NCI-H128 (cell line): ENCODE data around the gene ZHX3.
"Not testable (repeated sequence)": the region's sequence is repeated elsewhere in the genome, so short reads cannot be mapped to it uniquely, and the experiment has no call there.

Experiments
- DNase-seq: peaks from one replicate; lab custom pipeline; 2025; ENCODE audit not compliant: unreplicated experiment; lab: John Stamatoyannopoulos, UW

ZHX3 gene

DNA sequence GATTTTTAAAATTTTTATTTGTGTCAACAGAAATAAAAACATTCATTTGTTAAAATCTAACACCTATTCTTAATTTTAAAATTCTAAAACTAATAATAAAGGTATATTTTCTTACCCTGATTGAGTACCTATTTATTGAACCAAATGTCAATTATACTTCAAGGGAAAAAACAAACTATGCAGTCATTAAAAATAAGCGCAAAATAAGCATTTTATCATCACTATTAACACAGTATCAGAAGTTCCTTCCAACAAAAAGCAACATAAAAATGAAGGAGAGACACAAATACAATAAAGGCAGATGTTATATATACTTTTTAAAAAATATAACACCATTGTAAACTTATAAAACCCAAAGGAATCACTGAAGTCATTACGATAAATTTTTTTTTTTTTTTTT lies 52.7 kb downstream of the ZHX3 start:
- no peak for DNase-seq

DNA sequence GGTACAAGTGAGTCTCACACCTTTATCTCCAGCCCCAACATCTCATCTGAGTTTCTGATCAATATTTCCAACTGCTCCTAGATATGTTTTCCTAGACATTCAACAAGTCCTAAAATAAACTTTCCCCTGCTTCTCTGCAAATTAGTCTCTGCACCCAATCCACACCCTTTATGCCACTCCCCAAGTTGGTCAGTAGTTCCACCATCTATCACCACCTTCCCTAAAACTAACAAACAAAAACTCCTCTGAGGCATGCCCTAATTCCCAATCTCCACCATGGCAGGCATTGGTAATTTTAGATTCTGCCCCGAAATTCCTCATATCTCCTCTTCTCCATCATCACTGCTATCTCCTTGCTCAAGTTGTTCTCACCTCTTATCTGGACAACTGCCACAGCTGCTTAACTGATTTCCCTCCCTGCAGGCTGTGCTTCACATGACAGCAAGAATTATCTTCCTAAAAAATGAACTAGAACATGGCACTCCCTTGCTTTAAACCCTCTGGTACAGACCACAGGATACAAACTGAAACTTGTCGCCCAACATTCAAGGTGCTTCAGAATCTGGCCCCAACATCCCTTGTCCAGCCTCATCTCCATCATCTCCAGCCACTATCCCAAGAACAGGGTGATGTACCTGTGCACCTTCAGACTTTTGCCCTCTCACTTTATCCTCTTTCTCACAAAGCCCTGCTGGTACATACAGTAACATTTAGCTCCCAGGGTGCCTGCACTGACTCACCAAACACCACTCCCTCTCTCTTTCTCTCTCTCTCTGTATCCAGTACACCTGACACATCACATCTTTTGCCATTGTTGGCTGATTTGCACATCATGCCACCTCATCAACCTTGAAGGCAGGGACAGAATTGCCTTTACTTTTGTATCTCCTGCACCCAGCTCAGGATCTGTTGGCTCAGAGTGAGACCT lies 55.5 kb downstream of the ZHX3 start:
- DNase-seq = no peak

DNA sequence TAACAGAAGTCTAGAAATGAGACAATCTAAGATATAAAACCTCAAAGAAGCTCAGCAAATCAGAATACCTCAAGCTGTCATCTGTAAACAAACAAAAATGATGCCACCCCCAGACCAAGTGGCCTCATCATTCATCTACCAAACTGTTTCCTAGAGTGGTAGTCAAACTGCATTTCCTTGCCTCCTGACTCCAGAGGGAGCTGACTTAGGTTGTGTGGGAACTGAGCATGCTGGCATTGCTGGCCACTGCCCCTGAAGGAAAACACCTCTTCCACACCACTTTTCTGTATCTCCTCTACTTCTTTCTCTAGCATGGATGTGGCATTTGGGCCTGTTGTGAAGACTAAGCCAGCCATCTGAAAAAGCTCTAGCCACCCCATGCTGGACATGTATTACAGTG lies 56.3 kb downstream of the ZHX3 start:
- DNase-seq = no peak

DNA sequence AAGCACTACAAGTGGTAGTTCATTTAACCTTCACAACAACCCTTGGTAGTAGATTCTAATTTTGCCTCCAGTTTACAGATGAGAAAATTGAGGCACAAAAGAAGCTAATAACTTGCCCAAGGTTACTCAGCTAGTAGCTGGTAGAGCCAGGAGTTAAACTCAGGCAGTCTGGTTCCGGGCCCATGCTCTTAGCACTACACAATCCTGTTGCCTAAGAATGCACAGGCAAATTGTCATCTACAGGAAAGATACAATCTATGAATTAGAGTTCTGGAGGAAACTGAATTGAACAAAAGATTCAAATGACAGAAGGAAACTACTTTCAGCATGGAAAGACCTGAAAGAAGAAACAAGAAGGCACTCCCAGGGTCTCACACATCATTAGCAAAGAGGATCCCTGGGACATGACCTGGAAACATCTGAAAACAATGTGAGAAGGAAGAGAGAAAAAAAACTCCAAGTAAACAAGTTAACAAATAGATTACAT lies 56.8 kb downstream of the ZHX3 start:
- DNase-seq = no peak

DNA sequence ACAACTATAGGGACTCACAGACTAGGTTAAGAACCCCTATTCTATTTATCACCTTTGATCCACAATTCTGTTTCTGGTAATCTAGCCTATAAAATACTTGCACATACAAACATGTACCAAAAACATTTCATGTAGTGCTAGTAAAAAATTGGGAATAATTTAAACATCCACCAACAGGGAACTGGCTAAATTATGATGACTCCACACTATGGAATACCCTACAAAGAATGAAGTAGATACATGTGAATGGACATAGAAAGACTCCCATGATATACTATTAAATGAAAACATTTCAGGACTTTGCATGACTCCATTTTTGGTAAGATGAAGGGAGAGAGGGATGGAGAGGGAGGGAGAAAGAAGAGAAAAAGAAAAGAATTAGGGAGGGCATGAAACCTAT lies 58.2 kb downstream of the ZHX3 start:
- no peak for DNase-seq

DNA sequence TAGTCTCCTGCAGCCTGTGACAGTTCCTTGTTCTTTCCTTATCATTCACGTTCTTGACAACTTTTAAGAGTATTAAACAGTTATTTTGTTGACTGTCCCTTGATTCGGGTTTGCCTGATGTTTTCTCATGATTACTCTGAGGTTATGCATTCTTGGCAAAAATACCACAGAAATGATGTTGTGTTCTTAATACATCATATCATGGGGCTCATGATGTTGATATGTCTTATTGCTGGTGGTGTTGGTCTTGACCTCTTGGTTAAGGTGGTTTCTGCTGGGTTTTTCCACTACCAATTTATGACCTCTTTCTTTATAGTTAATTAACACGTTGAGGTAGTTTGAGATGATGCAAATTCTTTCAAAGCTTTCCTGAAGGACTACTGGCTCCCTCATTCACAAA lies 59.1 kb downstream of the ZHX3 start:
- no peak for DNase-seq

DNA sequence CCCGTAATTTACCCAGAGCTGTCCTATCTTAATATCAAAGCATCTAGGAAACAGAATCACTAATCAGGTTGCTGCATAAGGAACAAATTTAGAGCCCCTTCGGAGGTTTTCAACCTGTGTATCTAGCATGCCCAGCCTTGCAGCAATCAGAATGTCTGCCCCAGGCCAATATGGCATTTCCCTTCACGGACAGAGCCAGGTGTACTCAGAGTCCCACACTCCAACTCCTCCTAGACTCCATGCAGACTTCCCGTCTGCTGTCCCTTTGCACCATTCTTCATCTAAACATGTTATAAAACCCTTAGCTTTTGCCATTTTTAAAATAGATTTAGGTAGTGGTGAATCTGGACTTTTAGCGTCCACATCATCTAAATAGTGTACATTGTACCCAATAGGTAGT lies 61.0 kb downstream of the ZHX3 start:
- no peak for DNase-seq

DNA sequence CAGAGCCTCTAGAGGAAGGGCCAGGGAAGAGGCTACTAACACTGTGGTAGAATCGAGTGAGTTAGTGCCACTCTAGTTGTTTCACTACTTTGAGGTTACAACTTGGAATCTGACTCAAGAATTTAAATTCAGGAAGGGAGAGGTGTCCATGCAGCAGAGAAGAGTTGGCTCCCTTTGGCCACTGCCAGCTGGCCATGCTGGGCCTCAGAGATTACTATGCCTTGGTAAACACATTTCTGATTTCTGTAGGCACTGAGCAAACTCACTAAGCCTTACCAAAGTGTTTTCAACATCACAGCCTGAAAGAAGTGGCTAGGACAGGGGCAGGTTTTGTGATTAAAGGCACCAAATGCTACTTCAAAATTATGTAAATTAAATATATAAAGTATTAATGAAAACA lies 61.9 kb downstream of the ZHX3 start:
- DNase-seq = no peak

DNA sequence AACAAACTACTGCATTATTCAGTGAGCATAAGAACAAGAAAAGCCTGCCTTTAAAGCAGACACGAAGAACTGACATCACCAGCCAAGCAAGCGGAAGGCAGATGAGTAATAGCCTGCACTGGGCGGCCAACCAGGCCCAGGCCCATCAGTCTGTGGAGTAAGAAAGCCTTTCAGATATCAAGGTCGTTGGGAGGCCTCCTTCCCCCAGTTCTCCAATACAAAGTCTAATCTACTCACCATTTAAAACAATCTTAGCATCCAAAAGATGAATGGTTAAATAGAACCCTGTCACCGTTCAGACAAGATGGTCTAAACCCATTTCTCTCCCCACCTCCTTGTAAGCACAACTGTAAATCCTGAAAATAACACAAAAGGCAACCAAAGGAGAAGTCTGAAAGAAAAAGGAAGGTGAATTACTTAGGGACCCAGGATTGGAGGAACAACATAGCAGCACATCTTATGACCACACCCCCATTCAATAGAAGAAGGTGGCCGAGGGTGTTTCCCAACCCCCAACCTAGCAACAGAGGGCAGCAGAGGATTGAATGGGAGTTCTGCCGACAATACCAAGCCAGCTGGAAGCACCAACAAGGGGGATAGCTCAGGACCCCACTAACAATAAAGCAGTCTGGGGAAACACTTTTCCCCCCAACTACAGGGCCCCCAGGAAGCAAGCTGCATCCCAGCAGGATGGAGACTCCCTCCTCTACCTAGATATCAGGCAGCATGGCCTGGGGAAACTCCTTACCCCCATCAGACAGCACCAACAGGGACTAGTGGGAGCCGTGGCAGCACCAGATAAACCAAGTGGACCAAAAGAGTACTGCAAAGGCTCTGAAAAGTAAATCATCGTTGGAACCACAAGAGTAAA lies 67.9 kb downstream of the ZHX3 start:
- no peak for DNase-seq

DNA sequence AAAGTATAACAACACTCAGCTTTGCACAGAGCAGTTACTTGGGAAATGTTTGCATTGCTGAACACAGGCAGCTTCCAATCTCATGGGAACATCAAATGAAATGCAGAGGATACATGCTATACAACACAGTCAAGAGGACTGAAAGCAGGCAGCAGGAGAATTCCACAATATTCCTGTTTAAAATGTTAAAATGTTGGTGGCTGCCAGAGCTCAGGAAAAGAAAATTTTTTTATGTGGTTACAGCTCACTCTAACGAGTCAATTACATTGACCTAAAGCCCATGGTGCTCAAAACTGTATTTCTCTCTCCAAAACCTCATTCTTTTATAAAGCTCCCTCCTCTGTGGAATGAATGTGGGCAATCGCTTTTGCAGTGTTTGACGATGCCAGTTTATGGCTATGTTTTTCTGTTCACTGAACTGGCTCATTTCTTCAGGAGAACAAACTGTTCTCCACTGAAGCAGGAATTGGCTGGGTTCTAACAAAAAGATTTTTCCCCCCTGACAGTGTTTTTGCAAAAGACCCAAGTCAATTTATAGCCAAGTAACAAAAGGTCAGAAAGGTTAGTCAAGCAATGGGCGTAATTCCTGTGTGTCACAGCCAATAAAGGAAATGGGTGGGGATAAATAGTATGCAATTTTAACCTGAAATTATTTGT lies 69.0 kb downstream of the ZHX3 start:
- no peak for DNase-seq

DNA sequence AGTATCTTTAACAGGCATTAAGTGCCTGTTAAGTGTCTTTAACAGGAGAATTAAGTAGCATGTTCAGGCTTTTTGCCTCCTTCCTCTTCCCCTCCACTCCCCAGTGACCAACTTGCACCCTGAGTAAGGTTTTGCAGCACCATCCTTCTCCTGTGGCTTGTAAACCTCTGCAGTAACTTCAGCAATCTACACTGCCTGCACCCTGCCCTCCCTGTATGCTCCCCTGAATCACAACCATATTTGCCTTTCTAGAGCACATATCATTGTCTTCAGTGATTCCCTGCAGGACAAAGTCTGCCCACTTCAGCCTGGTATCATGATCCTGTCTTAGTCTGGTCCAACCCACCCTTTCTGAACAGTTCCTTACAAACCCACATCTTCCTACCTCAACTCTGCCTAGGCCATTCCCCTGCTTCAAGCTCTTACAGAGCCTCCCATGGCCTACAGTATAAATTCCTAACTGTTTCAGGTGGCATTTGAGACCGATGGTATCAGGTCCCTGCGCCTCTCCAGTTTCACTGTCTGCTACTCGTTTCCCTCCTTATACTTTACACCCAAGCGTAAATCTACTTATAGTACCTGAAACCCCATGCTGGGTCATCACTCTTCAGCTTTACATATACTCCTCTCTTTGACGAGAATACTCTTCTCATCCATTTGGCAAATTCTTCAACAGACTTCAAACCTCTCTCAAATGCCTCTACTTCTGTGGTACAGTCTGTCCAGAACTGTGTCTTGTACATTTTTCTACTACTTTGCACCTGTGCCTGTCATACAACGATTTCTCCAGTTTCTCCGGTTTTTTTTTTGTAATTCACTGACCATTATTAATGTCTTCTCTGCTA lies 69.8 kb downstream of the ZHX3 start:
- DNase-seq = no peak

DNA sequence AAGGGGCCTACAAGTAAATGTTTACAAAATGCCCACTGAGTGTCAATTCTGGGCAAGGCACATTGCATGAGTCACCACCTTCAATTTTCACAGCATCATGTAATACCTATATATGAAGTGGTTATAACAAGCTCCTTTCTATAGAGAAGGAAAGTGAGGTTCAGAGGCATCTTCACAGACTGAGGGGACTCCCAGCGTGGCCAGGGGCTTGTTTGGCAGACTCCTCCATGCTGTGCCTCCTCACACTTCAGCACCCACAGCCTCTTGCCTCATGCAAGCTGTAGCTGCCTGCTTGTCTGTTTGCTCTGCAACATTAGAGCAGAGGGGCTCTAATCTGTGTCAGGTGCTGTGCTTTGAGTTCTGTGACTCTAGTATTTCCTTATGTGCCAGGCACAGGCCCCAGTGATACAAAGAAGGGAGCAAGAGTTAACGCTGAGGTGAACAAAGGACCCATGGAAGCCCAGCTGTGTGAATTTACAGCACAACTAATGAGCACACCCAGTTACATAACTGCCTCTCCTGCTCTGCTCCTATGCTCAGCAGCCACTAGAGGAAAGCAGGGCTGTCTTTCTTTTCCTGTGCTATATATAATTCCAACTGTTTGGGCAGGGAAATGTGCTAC lies 72.3 kb downstream of the ZHX3 start:
- DNase-seq = no peak

DNA sequence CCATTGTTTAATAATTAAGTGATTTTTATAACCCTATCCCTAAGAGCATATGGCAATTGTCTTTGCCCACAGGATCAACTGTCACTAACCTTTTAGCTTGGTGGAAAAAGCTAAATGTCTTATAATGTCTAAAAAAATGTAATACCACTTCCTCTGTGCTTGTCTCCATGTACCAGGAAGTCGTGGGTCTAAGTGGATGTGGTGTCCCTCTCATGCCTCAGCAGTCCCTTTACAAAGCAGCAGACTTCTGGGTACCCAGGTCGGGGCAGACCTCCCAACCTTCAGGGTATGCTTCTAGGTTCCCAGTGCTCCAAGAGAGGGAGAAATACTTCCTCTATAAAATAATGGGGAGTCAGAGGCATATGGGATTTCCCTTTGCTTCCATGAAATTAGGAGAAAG lies 74.7 kb downstream of the ZHX3 start:
- DNase-seq = no peak

DNA sequence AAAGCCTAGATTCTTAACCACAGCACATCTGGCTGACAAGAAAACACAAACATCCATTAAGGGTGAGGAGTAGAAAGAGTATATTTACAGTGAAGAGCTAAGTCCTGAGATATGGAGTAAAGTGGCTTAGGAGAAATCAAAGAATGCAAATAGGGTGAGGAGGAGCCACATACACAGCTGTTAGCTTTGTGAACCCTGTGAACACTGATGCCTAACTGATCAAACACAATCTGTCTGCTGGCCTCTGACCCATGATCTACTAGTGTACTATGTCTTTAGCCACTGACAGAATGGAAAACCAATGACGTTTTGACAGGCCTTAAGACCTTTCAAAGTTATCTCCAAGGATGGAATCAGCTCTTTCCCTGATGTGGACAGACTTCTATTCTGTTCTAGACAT lies 75.2 kb downstream of the ZHX3 start:
- no peak for DNase-seq

DNA sequence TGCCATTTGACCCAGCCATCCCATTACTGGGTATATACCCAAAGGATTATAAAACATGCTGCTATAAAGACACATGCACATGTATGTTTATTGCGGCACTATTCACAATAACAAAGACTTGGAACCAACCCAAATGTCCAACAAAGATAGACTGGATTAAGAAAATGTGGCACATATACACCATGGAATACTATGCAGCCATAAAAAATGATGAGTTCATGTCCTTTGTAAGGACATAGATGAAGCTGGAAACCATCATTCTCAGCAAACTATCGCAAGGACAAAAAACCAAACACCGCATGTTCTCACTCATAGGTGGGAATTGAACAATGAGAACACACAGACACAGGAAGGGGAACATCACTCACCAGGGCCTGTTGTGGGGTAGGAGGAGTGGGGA lies 80.3 kb downstream of the ZHX3 start:
- not testable (repeated sequence) for DNase-seq

DNA sequence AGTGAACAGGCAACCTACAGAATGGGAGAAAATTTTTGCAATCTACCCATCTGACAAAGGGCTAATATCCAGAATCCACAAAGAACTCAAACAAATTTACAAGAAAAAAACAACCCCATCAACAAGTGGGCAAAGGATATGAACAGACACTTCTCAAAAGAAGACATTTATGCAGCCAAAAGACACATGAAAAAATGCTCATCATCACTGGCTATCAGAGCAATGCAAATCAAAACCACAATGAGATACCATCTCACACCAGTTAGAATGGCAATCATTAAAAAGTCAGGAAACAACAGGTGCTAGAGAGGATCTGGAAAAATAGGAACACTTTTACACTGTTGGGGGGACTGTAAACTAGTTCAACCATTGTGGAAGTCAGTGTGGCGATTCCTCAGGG lies 80.7 kb downstream of the ZHX3 start:
- DNase-seq = not testable (repeated sequence)

DNA sequence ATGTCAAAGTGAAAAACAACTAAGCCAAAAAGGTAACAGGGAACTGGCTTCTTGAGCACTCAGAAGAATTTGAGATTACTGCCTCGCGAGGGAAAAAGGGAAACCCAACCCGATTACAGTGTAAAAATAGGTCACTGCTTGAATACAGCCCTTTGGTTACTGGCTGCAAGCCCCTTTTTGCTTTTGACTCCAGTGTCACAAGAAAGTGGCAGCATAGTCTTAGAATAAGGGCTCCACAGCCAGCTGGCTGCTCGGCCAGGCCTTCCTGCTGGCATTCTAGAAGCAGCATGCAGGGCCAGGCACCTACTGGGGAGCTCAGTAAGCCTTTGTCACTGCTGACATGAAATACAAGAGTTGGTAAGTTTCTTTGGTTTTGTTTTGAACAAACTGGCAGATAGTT lies 83.0 kb downstream of the ZHX3 start:
- DNase-seq = no peak

DNA sequence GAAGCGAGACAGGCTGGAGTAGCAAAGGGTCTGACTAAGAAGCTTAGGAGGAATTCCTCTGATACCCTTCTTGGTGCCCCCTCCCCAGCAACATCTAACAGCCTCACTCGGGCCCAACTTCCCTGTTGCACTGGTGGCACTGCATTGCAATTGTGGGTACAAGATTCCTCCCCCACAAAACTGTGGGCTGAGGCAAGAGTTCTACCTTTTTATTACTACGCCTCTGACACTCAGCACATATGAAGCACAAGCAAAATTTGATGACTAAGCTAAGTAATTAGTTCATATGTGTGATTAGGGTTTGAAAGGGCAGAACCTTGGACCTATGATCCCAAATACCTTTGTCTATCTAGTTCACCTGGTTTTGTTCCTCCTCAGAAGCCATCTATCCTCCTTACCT lies 83.5 kb downstream of the ZHX3 start:
- DNase-seq = no peak

DNA sequence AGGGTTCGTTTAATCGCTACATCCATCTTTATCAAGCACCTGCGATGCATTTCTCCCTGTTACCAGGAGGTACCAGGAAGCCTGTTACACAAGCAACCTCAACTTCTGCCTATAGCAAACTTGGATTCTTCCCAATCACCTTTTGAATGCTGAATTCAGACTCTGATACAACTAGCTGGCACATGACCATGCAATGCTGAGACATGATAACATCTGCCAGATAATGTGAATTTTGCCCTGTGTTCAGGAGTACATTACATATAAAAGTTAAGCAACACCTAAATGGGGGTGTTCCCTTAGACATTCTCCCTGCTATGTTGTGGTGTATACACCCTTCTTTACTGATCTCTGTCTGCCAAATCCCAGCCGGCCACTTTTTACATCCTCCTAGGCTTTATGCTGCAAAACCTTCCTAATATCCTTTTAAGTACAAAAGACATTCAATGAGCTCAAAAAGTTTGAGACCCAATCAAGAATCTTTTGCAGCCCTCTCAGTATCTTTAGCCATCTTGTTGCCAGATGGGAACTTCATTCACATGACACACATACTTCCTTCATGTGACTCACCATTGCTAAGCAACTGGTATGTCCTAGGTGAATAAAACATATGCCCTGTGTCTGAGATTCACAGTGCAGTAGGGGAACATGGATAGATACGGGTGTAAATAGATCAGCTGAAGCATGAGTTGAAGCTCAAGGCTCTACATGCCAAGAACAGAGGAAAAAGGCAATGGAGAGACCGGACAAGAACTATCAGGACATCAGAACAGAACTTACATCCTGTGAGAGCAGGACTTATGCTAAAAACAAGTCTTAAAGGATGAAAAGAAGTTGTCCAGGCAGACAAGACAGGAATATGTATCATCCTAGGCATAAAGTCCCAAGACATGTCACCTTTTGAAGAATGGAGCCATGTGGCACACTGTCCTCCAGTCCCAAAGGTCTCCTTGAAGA lies 84.3 kb downstream of the ZHX3 start:
- DNase-seq = no peak
